SH-SY5Y (cell line): ENCODE measurements around the gene MMP15.

Source experiments
- GATA2 ChIP-seq: IDR thresholded peaks from 2 replicates; pipeline ENCODE4 v1.6.1; 2011; ENCODE audit warnings: mild to moderate bottlenecking, low read depth, low read length
- GATA3 ChIP-seq: IDR thresholded peaks from 2 replicates; pipeline ENCODE4 v1.6.1; 2011; ENCODE audit warnings: low read depth, mild to moderate bottlenecking, low read length, moderate library complexity

Gene MMP15

GRCh38 chr16:58042886-58043515 lies 17.4 kb downstream of the MMP15 start:
- TF ChIP-seq GATA3 (no peak), GATA2 (no peak)

GRCh38 chr16:58043571-58044155 lies 18.1 kb downstream of the MMP15 start:
- TF ChIP-seq GATA2 = no peak
- TF ChIP-seq GATA3 = no peak

GRCh38 chr16:58044266-58045019 lies 18.9 kb downstream of the MMP15 start:
- TF ChIP-seq GATA2 (no peak), GATA3 (no peak)

GRCh38 chr16:58045096-58045495 lies 19.5 kb downstream of the MMP15 start:
- TF ChIP-seq GATA2 (no peak), GATA3 (no peak)

- TF ChIP-seq GATA2 (no peak), GATA3 (no peak)
These were observed 20.7 kb downstream of the MMP15 start for GRCh38 chr16:58046054-58046881.

- no peak for TF ChIP-seq GATA2
- TF ChIP-seq GATA3 = no peak
These were observed 21.4 kb downstream of the MMP15 start for GRCh38 chr16:58046936-58047335.

- TF ChIP-seq GATA3 (no peak), GATA2 (no peak)
These were observed 22.2 kb downstream of the MMP15 start for GRCh38 chr16:58047557-58048348.

GRCh38 chr16:58048494-58049231 lies 23.1 kb downstream of the MMP15 start:
- TF ChIP-seq GATA3 (no peak), GATA2 (no peak)

GRCh38 chr16:58049232-58050185 lies 24.0 kb downstream of the MMP15 start:
- TF ChIP-seq GATA2 (no peak), GATA3 (no peak)

GRCh38 chr16:58051296-58051695 lies 25.7 kb downstream of the MMP15 start:
- no peak for TF ChIP-seq GATA3
- no peak for TF ChIP-seq GATA2

GRCh38 chr16:58051821-58052603 lies 26.5 kb downstream of the MMP15 start:
- TF ChIP-seq GATA3 = no peak
- no peak for TF ChIP-seq GATA2

GRCh38 chr16:58053682-58054005 lies 28.1 kb downstream of the MMP15 start:
- TF ChIP-seq GATA3 = no peak
- no peak for TF ChIP-seq GATA2
